ENCODE data around the gene PHAF1.

PHAF1 gene

DNA sequence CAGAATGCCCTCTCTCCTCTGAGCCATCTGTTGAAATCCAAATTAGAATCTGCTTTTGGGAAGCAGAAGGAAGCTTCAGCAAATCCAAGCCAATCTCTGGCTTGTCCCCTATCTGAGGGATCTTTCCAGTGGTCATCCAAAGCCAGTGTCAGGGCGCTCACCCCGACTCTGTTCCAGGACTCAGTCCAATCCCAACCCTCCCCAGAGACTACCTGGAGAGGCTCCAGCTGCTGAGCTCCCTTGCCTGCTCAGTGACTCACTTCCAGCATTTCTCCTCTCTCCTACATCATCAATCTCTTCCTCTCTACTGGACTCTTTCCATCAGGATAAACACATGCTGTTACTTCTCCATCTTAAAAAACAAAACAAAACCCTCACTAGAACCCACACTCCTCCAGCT, 71.6 kb downstream of the PHAF1 start:
- DNase-seq, result no peak
- H3K4me1 ChIP-seq, result peaks cover 3% of the 10 kb centered on the region; the same call in 1 of the 2 replicates
- no peaks in the 10 kb centered on the region for H3K36me3 ChIP-seq
- no peaks in the 10 kb centered on the region for H3K27me3 ChIP-seq
- no peaks in the 10 kb centered on the region for H3K9me3 ChIP-seq
- H3K4me3 ChIP-seq (ENCODE audit: low read depth, low read length), result no peak overlapping the region
- TF ChIP-seq, protein P1, sequence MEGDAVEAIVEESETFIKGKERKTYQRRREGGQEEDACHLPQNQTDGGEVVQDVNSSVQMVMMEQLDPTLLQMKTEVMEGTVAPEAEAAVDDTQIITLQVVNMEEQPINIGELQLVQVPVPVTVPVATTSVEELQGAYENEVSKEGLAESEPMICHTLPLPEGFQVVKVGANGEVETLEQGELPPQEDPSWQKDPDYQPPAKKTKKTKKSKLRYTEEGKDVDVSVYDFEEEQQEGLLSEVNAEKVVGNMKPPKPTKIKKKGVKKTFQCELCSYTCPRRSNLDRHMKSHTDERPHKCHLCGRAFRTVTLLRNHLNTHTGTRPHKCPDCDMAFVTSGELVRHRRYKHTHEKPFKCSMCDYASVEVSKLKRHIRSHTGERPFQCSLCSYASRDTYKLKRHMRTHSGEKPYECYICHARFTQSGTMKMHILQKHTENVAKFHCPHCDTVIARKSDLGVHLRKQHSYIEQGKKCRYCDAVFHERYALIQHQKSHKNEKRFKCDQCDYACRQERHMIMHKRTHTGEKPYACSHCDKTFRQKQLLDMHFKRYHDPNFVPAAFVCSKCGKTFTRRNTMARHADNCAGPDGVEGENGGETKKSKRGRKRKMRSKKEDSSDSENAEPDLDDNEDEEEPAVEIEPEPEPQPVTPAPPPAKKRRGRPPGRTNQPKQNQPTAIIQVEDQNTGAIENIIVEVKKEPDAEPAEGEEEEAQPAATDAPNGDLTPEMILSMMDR (IDR thresholded peaks at IDR 0.05; ENCODE audit: low read depth, low read length), result no peak

DNA sequence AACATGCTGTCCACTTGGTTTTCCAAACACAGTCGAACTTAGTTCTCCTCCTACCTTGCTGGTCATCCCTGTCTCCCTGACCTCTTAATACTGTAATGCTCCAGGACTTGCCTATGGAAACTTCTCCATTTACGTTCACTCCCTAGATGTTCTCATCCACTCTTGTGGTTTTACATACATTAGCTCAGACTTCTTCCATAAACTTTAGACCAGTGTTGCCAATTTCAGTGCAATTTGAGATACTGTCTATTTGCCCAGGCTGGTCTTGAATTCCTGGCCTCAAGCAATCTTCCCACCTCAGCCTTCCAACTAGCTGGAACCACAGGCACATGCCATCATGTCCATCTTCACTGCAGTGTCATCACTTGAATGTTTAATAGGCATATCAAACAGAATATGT, 72.5 kb downstream of the PHAF1 start:
- peaks cover 3% of the 10 kb centered on the region; the same call in 1 of the 2 replicates for H3K4me1 ChIP-seq
- H3K36me3 ChIP-seq, result no peaks in the 10 kb centered on the region
- H3K27me3 ChIP-seq, result no peaks in the 10 kb centered on the region
- no peak overlapping the region for H3K4me3 ChIP-seq (ENCODE audit: low read depth, low read length)
- H3K9me3 ChIP-seq, result no peaks in the 10 kb centered on the region
- DNase-seq, result no peak
- TF ChIP-seq, protein P1 (IDR thresholded peaks at IDR 0.05; ENCODE audit: low read depth, low read length), result no peak

DNA sequence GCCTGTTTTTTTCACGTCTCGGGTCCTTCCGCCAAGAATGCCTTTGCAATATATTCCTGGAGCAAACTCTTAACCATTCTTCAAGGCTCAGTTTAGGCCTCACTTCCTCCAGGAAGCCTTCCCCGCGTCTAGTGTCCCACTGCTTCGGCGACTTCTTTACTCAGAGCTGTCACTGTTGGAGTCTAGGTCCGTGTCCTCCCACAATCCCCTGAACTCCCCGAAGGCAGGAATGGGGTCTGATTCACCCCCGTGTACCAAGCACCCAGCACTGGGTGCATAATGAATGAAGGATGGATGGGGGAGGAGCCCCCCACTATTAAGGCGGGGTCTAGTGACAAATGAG, 73.5 kb downstream of the PHAF1 start:
- Histone ChIP-seq H3K4me3 (ENCODE audit: low read depth, low read length) (peak overlapping the region; percentile 70), H3K9me3 (no peaks in the 10 kb centered on the region), H3K4me1 (peaks cover 3% of the 10 kb centered on the region; the same call in 1 of the 2 replicates), H3K36me3 (no peaks in the 10 kb centered on the region), H3K27me3 (no peaks in the 10 kb centered on the region)
- no peak for DNase-seq
- TF ChIP-seq, protein P1 (IDR thresholded peaks at IDR 0.05; ENCODE audit: low read depth, low read length), result no peak

DNA sequence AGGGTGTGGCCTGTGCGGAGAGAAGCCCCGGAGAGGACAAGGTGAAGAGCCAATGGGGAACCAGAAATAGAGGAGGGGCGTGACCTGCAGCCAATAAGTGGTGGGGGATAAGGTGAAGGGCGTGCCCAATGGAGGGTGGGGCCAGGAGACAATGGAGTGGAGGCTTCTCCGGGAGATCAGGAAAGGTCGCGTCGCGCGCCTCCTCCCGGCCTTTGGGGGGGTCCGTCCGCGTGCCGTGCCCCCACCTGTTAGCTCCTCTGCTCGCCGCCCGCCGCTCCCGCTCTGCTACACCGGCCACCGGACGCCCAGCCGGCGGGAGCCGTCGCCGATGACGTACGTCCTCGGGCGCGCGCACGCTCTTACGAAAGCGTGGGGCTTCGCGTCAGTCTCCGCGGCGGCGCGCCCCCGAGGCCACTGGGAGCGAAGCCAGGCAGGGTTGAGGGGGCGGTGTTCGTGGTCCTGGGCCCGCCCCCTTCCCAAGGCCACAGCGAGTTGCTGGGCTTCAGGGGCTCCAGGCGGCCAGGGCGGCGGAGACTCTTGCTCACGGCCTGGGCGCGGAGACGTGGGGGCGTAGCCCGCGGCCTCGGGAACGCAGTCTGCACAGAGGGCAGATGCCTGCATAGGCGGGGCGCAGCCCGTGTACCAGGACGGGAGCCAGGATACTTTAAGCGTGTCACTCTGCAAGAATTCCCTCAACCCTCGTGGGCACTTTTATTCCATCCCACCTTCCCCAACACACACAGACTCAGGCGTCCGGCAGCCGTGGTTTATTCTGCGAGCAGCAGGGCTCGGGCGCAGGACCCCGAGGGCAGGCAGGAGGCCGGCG, 74.1 kb downstream of the PHAF1 start, which contains the start of gene MATCAP1:
TSS of gene MATCAP1 (minus strand) at position 337 of the 826 bp plus-strand sequence. CDS start 3,353 bp downstream, outside the sequence.
- peak within 1 kb of the TSS; percentile 70 for H3K4me3 ChIP-seq (ENCODE audit: low read depth, low read length)
- peak; percentile 99 for DNase-seq
- H3K9me3 ChIP-seq, result no peaks in the 10 kb centered on the region
- TF ChIP-seq, protein P1 (IDR thresholded peaks at IDR 0.05; ENCODE audit: low read depth, low read length), result no peak
- H3K27me3 ChIP-seq, result no peaks in the 10 kb centered on the region
- H3K4me1 ChIP-seq, result peaks cover 3% of the 10 kb centered on the region; the same call in 1 of the 2 replicates
- H3K36me3 ChIP-seq, result no peaks in the 10 kb centered on the region

DNA sequence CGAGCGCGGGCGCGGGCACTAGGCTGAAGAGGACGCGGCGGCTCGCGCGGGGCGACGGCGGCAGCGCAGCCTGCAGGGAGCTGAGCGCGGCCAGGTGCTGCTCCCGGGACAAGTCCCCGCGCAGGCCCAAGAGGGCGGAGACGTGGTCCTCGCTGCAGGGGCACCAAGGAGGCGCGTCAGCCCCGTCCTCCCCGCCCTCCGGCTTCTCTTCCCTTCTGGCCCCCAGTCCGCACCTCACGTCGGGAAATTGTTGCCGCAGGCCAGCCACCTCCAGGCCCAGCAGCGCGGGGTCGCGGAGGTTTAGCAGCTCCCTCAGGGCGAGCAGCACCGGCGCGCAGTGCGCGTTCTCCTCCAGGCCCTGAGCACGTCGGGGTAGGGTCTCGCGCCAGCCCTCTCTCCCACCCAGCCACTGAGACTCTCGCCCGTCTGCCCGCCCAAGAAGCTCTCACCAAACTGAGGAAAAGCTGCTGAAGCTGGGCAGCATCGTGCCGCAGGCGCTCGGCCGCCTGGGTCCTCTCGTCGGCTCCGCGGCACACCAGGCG, 74.8 kb downstream of the PHAF1 start:
- Histone ChIP-seq H3K27me3 (no peaks in the 10 kb centered on the region), H3K4me3 (ENCODE audit: low read depth, low read length) (peak overlapping the region; percentile 70)
- DNase-seq, result peak; percentile 49

More for the DNA sequence above, 74.8 kb downstream of the PHAF1 start:
- peaks cover 3% of the 10 kb centered on the region; the same call in 1 of the 2 replicates for H3K4me1 ChIP-seq
- H3K36me3 ChIP-seq, result no peaks in the 10 kb centered on the region
- H3K9me3 ChIP-seq, result no peaks in the 10 kb centered on the region
- TF ChIP-seq, protein P1 (IDR thresholded peaks at IDR 0.05; ENCODE audit: low read depth, low read length), result no peak
